Cardiac muscle cell (in vitro differentiated cells and primary cell): ENCODE measurements around the gene JAKMIP1. TPM values are rescaled to one million over a fixed set of nuclear protein-coding genes. Genes with fewer than 3 reads are reported as not detected.

Experiments used
- DNase-seq, 2 donors: peaks; one replicate each; pipeline versions ENCODE4 v3.0.0 to v3.0.0-alpha.2; 2010 to 2017; ENCODE audit warnings: low read depth in 1 of 2, low spot score in 1 of 2
- H3K27ac ChIP-seq: fragments of 200-600 bp; sonication (generic); 2 replicates; pipeline ENCODE4 v1.5.1; 2016
- H3K27me3 ChIP-seq: fragments of 200-600 bp; sonication (generic); 2 replicates; pipeline ENCODE4 v1.6.0; 2016; ENCODE audit warnings: control low read depth
- H3K36me3 ChIP-seq: fragments of 200-600 bp; sonication (generic); 2 replicates; pipeline ENCODE4 v1.5.1; 2016; ENCODE audit warnings: control low read depth
- H3K4me1 ChIP-seq: fragments of 200-600 bp; sonication (generic); 2 replicates; pipeline ENCODE4 v1.8.1; 2017; ENCODE audit warnings: low read depth, mild to moderate bottlenecking, mixed run types
- H3K4me3 ChIP-seq: fragments of 200-600 bp; sonication (generic); 2 replicates; pipeline ENCODE4 v1.5.1; 2016; ENCODE audit warnings: mild to moderate bottlenecking
- H3K9me3 ChIP-seq: fragments of 200-600 bp; sonication (generic); 2 replicates; pipeline ENCODE4 v1.5.1; 2017; ENCODE audit warnings: low read depth, mild to moderate bottlenecking, control low read depth
- polyA plus RNA-seq: library from polyadenylated mRNA; unstranded; fragments of >200 nt; fragmentation: Nextera tagmentation; extraction: Ambion mirVana; gene quantifications from 2 replicates; pipeline ENCODE4 v1.2.1, GENCODE V29; 2016
- total RNA-seq: library from RNA; depleted of rRNA; stranded (reverse); fragments of >200 nt; gene quantifications from 2 replicates; pipeline ENCODE4 v1.2.3, GENCODE V29; 2016
- TF ChIP-seq, protein P1 (sequence below): IDR thresholded peaks from 2 replicates; pipeline ENCODE4 v1.5.1; 2012; ENCODE audit warnings: low read depth, mild to moderate bottlenecking, low read length

Gene JAKMIP1
- total and polyA plus RNA-seq, 2 experiments from 2014 or later = 0.68 to 1.2 TPM

DNA sequence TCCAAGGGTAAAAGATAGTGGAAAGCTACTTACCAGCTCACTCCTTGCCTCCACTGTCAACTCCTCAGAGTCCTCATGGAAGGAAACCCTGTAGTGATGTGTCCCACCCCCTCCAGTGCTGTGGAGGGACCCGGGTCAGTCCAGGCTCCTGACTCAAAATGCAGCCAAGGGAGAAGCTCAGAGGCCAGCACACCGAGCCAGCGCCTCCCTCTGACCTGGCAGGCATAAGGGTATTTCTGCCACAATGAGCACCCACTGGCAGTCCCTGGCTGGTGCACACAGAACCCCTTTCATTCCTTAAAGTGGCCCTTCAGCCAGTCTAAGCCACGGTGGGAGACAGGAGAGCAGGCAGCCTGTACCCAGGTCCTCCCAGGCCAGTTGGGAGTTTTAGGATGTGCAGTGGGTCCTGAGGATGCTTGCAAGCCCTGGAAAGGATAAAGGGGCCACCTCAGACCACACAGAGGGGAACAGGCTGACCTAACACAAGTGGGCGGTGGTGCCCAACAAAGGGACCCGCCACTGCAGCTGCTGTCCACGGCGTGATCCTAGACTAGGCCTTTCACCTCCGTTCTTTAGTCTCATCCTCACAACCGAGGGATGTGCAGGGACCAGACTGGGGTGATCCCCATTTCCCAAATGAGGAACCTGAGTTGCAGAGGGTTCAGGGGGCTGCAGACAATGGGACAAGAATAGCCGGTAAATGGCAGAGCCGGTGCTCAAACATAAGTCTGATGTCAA lies 5.7 kb downstream of the JAKMIP1 start:
- Histone ChIP-seq H3K27ac (no peak overlapping the region), H3K4me3 (no peak overlapping the region), H3K9me3 (no peaks in the 10 kb centered on the region), H3K27me3 (peaks cover 22% of the 10 kb centered on the region), H3K4me1 (peaks cover 3% of the 10 kb centered on the region), H3K36me3 (no peaks in the 10 kb centered on the region)
- TF ChIP-seq, protein P1, sequence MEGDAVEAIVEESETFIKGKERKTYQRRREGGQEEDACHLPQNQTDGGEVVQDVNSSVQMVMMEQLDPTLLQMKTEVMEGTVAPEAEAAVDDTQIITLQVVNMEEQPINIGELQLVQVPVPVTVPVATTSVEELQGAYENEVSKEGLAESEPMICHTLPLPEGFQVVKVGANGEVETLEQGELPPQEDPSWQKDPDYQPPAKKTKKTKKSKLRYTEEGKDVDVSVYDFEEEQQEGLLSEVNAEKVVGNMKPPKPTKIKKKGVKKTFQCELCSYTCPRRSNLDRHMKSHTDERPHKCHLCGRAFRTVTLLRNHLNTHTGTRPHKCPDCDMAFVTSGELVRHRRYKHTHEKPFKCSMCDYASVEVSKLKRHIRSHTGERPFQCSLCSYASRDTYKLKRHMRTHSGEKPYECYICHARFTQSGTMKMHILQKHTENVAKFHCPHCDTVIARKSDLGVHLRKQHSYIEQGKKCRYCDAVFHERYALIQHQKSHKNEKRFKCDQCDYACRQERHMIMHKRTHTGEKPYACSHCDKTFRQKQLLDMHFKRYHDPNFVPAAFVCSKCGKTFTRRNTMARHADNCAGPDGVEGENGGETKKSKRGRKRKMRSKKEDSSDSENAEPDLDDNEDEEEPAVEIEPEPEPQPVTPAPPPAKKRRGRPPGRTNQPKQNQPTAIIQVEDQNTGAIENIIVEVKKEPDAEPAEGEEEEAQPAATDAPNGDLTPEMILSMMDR = no peak
- no peak for DNase-seq

DNA sequence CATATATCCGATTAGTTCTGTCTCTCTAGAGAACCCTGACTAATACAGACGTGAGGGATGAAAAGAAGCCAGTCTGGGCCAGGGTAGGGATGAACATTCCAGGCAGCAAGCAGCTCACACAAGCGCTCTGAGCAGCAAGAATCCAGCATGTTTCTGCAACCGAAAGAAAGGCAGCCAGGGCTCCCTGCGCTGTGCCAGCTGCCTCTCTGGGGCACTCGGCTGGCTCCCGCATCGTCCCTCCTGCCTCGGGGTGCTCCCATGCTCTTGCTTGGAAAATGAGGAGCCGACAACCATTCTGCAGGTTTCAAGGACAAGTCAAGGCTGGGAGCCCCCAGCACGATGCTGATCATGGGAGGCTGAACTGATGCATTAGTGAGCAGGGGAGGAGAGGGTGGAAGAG lies 7.0 kb downstream of the JAKMIP1 start:
- TF ChIP-seq, protein P1 = no peak
- Histone ChIP-seq H3K27ac (no peak overlapping the region), H3K4me1 (no peaks in the 10 kb centered on the region), H3K9me3 (no peaks in the 10 kb centered on the region), H3K4me3 (no peak overlapping the region), H3K27me3 (peaks cover 10% of the 10 kb centered on the region), H3K36me3 (no peaks in the 10 kb centered on the region)
- no peak for DNase-seq

DNA sequence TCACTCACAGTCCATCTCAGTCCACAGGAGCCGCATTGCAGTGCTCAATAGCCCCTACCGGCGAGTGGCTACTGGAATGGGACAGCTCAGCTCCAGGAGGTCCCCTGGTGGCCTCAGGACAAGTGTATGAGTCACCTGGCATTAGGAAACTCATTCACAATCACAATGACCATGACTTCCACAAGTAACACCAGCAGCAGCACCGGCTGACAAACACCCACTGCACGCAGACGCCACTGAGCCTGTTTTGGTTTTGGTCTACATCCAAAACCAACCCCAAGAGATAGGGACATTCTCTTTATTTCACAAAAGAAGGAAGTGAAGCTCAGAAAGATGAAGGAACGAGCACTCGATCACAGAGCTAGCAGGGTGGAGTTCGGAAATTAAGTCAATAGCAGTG lies 8.1 kb downstream of the JAKMIP1 start:
- TF ChIP-seq, protein P1 = no peak
- Histone ChIP-seq H3K4me1 (no peaks in the 10 kb centered on the region), H3K27ac (no peak overlapping the region), H3K9me3 (no peaks in the 10 kb centered on the region), H3K4me3 (no peak overlapping the region), H3K36me3 (no peaks in the 10 kb centered on the region), H3K27me3 (no peaks in the 10 kb centered on the region)
- DNase-seq = no peak

DNA sequence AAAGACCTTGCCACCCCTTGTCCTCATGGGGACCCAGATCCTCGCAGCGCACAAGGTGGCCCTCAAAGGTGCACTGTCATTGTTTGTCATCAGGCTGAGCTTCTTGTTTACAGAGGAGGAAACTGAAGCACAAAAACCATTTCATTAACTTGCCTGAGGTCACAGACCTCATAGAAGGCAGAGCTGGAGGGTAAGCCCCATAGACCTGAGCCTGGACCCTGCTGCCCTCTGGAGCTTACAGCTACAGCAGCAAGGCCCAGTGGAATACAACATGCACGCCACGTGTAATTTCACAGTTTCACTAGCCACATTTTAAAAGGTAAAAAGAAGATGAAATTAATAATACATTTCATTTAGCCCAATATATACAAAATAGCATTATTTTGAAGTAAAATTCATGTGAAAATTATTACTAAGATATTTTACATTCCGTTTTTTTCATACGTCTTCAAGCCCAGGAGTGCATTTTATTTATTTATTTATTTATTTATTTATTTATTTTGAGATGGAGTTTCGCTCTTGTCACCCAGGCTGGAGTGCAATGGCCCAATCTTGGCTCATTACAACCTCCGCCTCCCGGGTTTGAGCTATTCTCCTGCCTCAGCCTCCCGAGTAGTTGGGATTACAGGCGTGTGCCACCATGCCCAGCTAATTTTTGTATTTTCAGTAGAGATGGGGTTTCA lies 8.8 kb downstream of the JAKMIP1 start:
- Histone ChIP-seq H3K27ac (no peak overlapping the region), H3K9me3 (no peaks in the 10 kb centered on the region), H3K27me3 (no peaks in the 10 kb centered on the region), H3K4me3 (no peak overlapping the region), H3K4me1 (no peaks in the 10 kb centered on the region), H3K36me3 (no peaks in the 10 kb centered on the region)
- DNase-seq = no peak
- TF ChIP-seq, protein P1 = no peak

DNA sequence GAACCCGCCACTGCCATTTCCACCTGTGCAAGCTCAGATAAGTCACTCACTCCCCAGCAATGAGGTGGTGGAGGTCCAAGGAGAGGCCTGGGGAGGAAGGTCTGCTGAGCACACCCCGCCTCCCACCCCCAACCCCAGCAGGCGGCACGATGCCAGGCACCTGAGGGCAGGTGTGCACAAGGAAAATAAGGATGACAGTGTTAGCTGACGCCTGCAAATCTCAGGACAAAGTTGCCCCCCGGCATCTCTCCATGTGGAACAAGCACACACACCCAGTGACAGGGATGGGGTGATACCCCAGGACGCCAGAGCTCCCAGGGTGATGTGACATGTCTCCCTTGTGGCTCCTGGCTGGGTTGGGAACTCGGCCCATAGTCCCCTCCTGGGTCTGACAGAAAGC lies 9.9 kb downstream of the JAKMIP1 start:
- no peak for DNase-seq
- Histone ChIP-seq H3K4me1 (no peaks in the 10 kb centered on the region), H3K27ac (no peak overlapping the region), H3K4me3 (no peak overlapping the region), H3K9me3 (no peaks in the 10 kb centered on the region), H3K36me3 (no peaks in the 10 kb centered on the region), H3K27me3 (no peaks in the 10 kb centered on the region)
- TF ChIP-seq, protein P1 = no peak
